Endothelial cell of umbilical vein (primary cell): Measurements from ENCODE around the gene C1QL2. TPM values are rescaled to one million over a fixed set of nuclear protein-coding genes. Genes with fewer than 3 reads are reported as not detected.

Source experiments
- BruUV-seq: library from RNA; stranded (reverse); fragments of 400-500 nt; replicated peaks from 2 replicates; lab custom pipeline; 2021; lab: Mats Ljungman, UMichigan
- CTCF ChIA-PET: fragments of 300-600, 350-600 bp; sonication (Branson Sonifier 250); formaldehyde crosslinking; loops from one replicate; lab custom pipeline; 2021; ENCODE audit warnings: antibody characterized with exemption, inconsistent platforms; lab: Charles Lee
- POLR2A ChIA-PET: fragments of 300-600, 350-600 bp; sonication (Branson Sonifier 250); formaldehyde crosslinking; loops from one replicate; lab custom pipeline; 2021; ENCODE audit warnings: antibody characterized with exemption, inconsistent platforms; lab: Charles Lee
- DNase-seq: peaks from one replicate; pipeline ENCODE4 v3.0.0-alpha.2; 2011; ENCODE audit warnings: low read depth, low spot score
- FAIRE-seq: peaks from 2 replicates; lab custom pipeline; 2011; peaks lifted over from hg19 to GRCh38; lab: Jason Lieb, UNC
- H2AFZ ChIP-seq: 2 replicates; pipeline ENCODE4 v1.6.0; 2012; ENCODE audit warnings: low read depth, low read length, control low read depth, inconsistent platforms
- H3K27ac ChIP-seq: 2 replicates; pipeline ENCODE4 v1.5.1; 2011; ENCODE audit warnings: low read depth, mild to moderate bottlenecking, control low read depth, low read length, moderate library complexity; ENCODE audit not compliant: insufficient read depth
- H3K27me3 ChIP-seq, 2 experiments: 2 replicates each; pipeline versions ENCODE4 v1.6.0 to v1.6.1; 2011; ENCODE audit warnings: low read length in 2 of 2, mixed read lengths in 1 of 2; ENCODE audit not compliant: control insufficient read depth in 2 of 2, insufficient read depth in 2 of 2
- H3K36me3 ChIP-seq, 2 experiments: 2 replicates in 1 of 2; 3 replicates in 1 of 2; pipeline ENCODE4 v1.5.1; 2011; ENCODE audit warnings: low read length in 2 of 2, mild to moderate bottlenecking in 1 of 2, moderate library complexity in 1 of 2; ENCODE audit not compliant: control insufficient read depth in 2 of 2, insufficient read depth in 2 of 2; ENCODE audit errors: extremely low read depth in 1 of 2
- H3K4me1 ChIP-seq: 3 replicates; pipeline ENCODE4 v1.5.1; 2011; ENCODE audit warnings: mild to moderate bottlenecking, low read length; ENCODE audit not compliant: control insufficient read depth, insufficient read depth; ENCODE audit errors: extremely low read depth
- H3K4me2 ChIP-seq: 2 replicates; pipeline ENCODE4 v1.6.1; 2011; ENCODE audit warnings: low read length, control low read depth, mixed read lengths; ENCODE audit not compliant: insufficient read depth
- H3K4me3 ChIP-seq, 3 experiments: fragments of 200-600 bp in 1 of 3; sonication (generic), shearing (Covaris generic) in 1 of 3; replicated peaks in 1 of 3; 2 replicates each; pipeline ENCODE4 v1.5.1; 2011 to 2016; ENCODE audit warnings: control low read depth in 3 of 3, low read length in 3 of 3, mild to moderate bottlenecking in 2 of 3, inconsistent platforms in 1 of 3, low read depth in 1 of 3, moderate library complexity in 1 of 3; ENCODE audit not compliant: insufficient read depth in 1 of 3
- H3K79me2 ChIP-seq: 2 replicates; pipeline ENCODE4 v1.6.0; 2012; ENCODE audit warnings: low read length, inconsistent platforms; ENCODE audit not compliant: control insufficient read depth, insufficient read depth
- H3K9ac ChIP-seq: replicated peaks from 2 replicates; pipeline ENCODE3; 2011; ENCODE audit warnings: low read length, control low read depth; ENCODE audit not compliant: insufficient read depth; ENCODE audit errors: extremely low read depth
- H3K9me1 ChIP-seq: replicated peaks from 3 replicates; pipeline ENCODE4 v1.6.0; 2011; ENCODE audit warnings: mild to moderate bottlenecking, low read length; ENCODE audit not compliant: control insufficient read depth, insufficient read depth; ENCODE audit errors: extremely low read depth
- H3K9me3 ChIP-seq: replicated peaks from 2 replicates; pipeline ENCODE4 v1.5.1; 2012; ENCODE audit warnings: low read length, inconsistent platforms; ENCODE audit not compliant: control insufficient read depth, insufficient read depth
- H4K20me1 ChIP-seq: replicated peaks from 2 replicates; pipeline ENCODE3; 2011; ENCODE audit warnings: mild to moderate bottlenecking, low read length; ENCODE audit not compliant: control insufficient read depth, insufficient read depth; ENCODE audit errors: extremely low read depth
- EZH2 ChIP-seq: IDR thresholded peaks from 2 replicates; pipeline ENCODE4 v1.6.1; 2012; ENCODE audit warnings: borderline replicate concordance, low read depth, mild to moderate bottlenecking, moderate library complexity, low read length, inconsistent platforms; ENCODE audit not compliant: severe bottlenecking
- FOS ChIP-seq: IDR thresholded peaks from 2 replicates; pipeline ENCODE4 v1.6.1; 2011; ENCODE audit warnings: mild to moderate bottlenecking, low read length, moderate library complexity, borderline replicate concordance; ENCODE audit not compliant: insufficient read depth
- GATA2 ChIP-seq: IDR thresholded peaks from 2 replicates; pipeline ENCODE4 v1.7.0; 2011; ENCODE audit warnings: low read depth, mild to moderate bottlenecking, moderate library complexity, mixed read lengths, low read length; ENCODE audit not compliant: insufficient read length, insufficient read depth
- JUN ChIP-seq: IDR thresholded peaks from 2 replicates; pipeline ENCODE4 v1.6.1; 2011; ENCODE audit warnings: borderline replicate concordance, low read depth; ENCODE audit not compliant: insufficient read length, insufficient read depth
- MYC ChIP-seq: IDR thresholded peaks from one replicate; pipeline ENCODE4 v1.6.1; 2011; ENCODE audit warnings: mild to moderate bottlenecking, low read depth, low read length
- POLR2A ChIP-seq: IDR thresholded peaks from 2 replicates; pipeline ENCODE4 v1.6.1; 2012; ENCODE audit warnings: low read depth, mild to moderate bottlenecking, control low read depth, low read length
- POLR2AphosphoS5 ChIP-seq: IDR thresholded peaks from 2 replicates; pipeline ENCODE4 v1.6.1; 2012; ENCODE audit warnings: low read depth, mild to moderate bottlenecking, control low read depth, low read length, moderate library complexity; ENCODE audit not compliant: insufficient read depth
- dilution Hi-C: fragments of 300-500 bp; cut with MboI; formaldehyde crosslinking; loops from one replicate; pipeline ENCODE4 v1.15.0; 2019; ENCODE audit warnings: low sequenced_read_pairs; ENCODE audit not compliant: extremely low pct_ligation_motif_present
- intact Hi-C: fragments of 100-400 bp; cut with micrococcal nuclease; formaldehyde crosslinking; loops from one replicate; pipeline ENCODE4 v1.10.0; 2022
- polyA plus RNA-seq, 4 experiments: library from polyadenylated mRNA; depleted of rRNA in 3 of 4; stranded (reverse) in 3 of 4; unstranded in 1 of 4; fragments of >200 nt; gene quantifications; 2 replicates each; pipeline versions ENCODE4 v1.2.1 to v1.2.3, GENCODE V29; 2011 to 2012; ENCODE audit warnings: missing spikeins in 1 of 4
- total RNA-seq: library from RNA; stranded (reverse); gene quantifications from 2 replicates; pipeline ENCODE4 v1.2.3, GENCODE V29; 2021
- TF ChIP-seq, protein P1 (sequence below), 2 donors: IDR thresholded peaks; 1 replicate in 1 of 2; 2 replicates in 1 of 2; pipeline ENCODE4 v1.5.1; 2011; ENCODE audit warnings: low read length in 2 of 2, mild to moderate bottlenecking in 2 of 2, moderate library complexity in 2 of 2, control low read depth in 1 of 2, inconsistent platforms in 1 of 2, low read depth in 1 of 2; ENCODE audit not compliant: insufficient read depth in 1 of 2; ENCODE audit errors: extremely low read depth in 1 of 2
- TF ChIP-seq, protein P2 (sequence below): IDR thresholded peaks from 2 replicates; pipeline ENCODE4 v1.6.1; 2011; ENCODE audit not compliant: insufficient read depth, insufficient read length

Gene C1QL2
- total and polyA plus RNA-seq, 2 donors (not counting 3 experiments of a cell fraction or from before 2014, with no cell fraction given): not detected

DNA sequence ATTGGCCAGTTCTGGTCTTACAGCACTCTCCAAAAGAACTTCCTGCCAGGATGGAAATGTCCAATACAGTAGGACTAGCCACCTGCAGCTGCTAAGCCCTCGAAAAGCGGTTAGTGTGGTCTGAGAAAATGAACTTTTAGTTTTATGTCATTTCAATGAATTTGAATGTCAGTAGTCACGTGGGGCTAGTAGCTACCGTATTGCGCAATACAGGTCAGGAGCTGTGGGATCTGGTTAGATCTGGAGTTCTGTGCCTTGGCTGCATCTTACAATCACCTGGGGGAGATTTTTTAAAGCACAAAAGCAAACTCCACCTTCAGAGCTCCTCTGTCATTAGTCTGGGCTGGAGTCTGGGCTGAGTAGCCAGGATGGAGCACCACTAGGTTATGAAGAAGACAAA, 35.9 kb downstream of the C1QL2 start:
- CTCF ChIA-PET: interaction anchor here (1.8 kb wide), 1 partner anchor 17 kb away, joined by 4 read pairs; no protein-coding TSS in a partner anchor
- FAIRE-seq: no peak
- Histone ChIP-seq H3K9me1 (no peaks in the 10 kb centered on the region), H3K9ac (no peak overlapping the region), H3K4me1 (no peaks in the 10 kb centered on the region), H3K4me2 (no peak overlapping the region), H3K9me3 (no peaks in the 10 kb centered on the region), H3K36me3 (no peaks in the 10 kb centered on the region), H3K79me2 (no peaks in the 10 kb centered on the region), H3K27ac (no peak overlapping the region), H4K20me1 (no peaks in the 10 kb centered on the region), H3K4me3 (no peak overlapping the region), H3K27me3 (no peaks in the 10 kb centered on the region), H2AFZ (no peak overlapping the region)
- POLR2A ChIA-PET: no interaction called here
- dilution Hi-C loops: no loop called here
- intact Hi-C loops: no loop called here
- TF ChIP-seq MYC: no peak
- no peak for TF ChIP-seq POLR2A
- no peak for TF ChIP-seq GATA2
- TF ChIP-seq FOS: no peak
- TF ChIP-seq, protein P1, sequence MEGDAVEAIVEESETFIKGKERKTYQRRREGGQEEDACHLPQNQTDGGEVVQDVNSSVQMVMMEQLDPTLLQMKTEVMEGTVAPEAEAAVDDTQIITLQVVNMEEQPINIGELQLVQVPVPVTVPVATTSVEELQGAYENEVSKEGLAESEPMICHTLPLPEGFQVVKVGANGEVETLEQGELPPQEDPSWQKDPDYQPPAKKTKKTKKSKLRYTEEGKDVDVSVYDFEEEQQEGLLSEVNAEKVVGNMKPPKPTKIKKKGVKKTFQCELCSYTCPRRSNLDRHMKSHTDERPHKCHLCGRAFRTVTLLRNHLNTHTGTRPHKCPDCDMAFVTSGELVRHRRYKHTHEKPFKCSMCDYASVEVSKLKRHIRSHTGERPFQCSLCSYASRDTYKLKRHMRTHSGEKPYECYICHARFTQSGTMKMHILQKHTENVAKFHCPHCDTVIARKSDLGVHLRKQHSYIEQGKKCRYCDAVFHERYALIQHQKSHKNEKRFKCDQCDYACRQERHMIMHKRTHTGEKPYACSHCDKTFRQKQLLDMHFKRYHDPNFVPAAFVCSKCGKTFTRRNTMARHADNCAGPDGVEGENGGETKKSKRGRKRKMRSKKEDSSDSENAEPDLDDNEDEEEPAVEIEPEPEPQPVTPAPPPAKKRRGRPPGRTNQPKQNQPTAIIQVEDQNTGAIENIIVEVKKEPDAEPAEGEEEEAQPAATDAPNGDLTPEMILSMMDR (IDR thresholded peaks at IDR 0.05; ENCODE audit: extremely low read depth in 1 of 2, insufficient read depth in 1 of 2, low read depth in 1 of 2, low read length in 2 of 2): no peak
- TF ChIP-seq EZH2: no peak
- TF ChIP-seq JUN: no peak
- no peak for TF ChIP-seq POLR2AphosphoS5
- TF ChIP-seq, protein P2, sequence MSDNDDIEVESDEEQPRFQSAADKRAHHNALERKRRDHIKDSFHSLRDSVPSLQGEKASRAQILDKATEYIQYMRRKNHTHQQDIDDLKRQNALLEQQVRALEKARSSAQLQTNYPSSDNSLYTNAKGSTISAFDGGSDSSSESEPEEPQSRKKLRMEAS: no peak
- BruUV-seq: no TSS peak
- no peak for DNase-seq
